ENCODE data around the gene SEMA4A.

- TF ChIP-seq POLR2A (IDR thresholded peaks at IDR 0.05), result no peak
- TF ChIP-seq CTCF (IDR thresholded peaks at IDR 0.05), result no peak
- no peak for TF ChIP-seq EP300 (IDR thresholded peaks at IDR 0.05)
Measured at GRCh38 chr1:156176610-156177210, 23.3 kb downstream of the SEMA4A start.
